AG04450 (cell line): ENCODE data around the gene NDUFA9. TPM values are rescaled to one million over a fixed set of nuclear protein-coding genes. Genes with fewer than 3 reads are reported as not detected.

Source experiments
- CTCF ChIA-PET: fragments of 300-600, 350-600 bp; formaldehyde crosslinking; extraction: SDS; loops from one replicate; lab custom pipeline; 2022; ENCODE audit warnings: antibody characterized with exemption, inconsistent platforms; lab: Charles Lee
- POLR2A ChIA-PET: fragments of 350-600 bp; formaldehyde crosslinking; extraction: SDS; loops from one replicate; lab custom pipeline; 2021; ENCODE audit warnings: antibody characterized with exemption, inconsistent platforms; lab: Yijun Ruan, JAX
- DNase-seq: peaks from one replicate; pipeline ENCODE4 v3.0.0-alpha.2; 2011; ENCODE audit warnings: low read depth, low spot score
- H3K27ac ChIP-seq: one replicate; pipeline ENCODE4 v1.5.1; 2012; ENCODE audit warnings: low read depth, low read length, control low read depth
- H3K27me3 ChIP-seq: one replicate; pipeline ENCODE4 v1.6.0; 2012; ENCODE audit warnings: low read length; ENCODE audit not compliant: control insufficient read depth, insufficient read depth
- H3K4me3 ChIP-seq: 2 replicates; pipeline ENCODE4 v1.5.1; 2011; ENCODE audit warnings: mild to moderate bottlenecking, low read depth, low read length, control low read depth
- H3K9me3 ChIP-seq: 2 replicates; pipeline ENCODE4 v1.5.1; 2012; ENCODE audit warnings: low read length; ENCODE audit not compliant: control insufficient read depth, insufficient read depth
- CTCF ChIP-seq: IDR thresholded peaks from 2 replicates; pipeline ENCODE4 v1.5.1; 2011; ENCODE audit warnings: low read depth, low read length, control low read depth, inconsistent platforms
- polyA minus RNA-seq: library from RNA; depleted of rRNA, polyadenylated mRNA; stranded (reverse); fragments of >200 nt; gene quantifications from 2 replicates; pipeline ENCODE4 v1.2.3, GENCODE V29; 2011; rRNA and poly(A)+ RNA removed
- polyA plus RNA-seq: library from polyadenylated mRNA; depleted of rRNA; stranded (reverse); fragments of >200 nt; gene quantifications from 2 replicates; pipeline ENCODE4 v1.2.3, GENCODE V29; 2011; rRNA removed

Gene NDUFA9
- 81.5 and 83.1 TPM in 2 replicates for polyA plus RNA-seq
- 147 and 204 TPM in 2 replicates for polyA minus RNA-seq

- Histone ChIP-seq H3K4me3 (peak within 1 kb of the TSS; percentile 86), H3K9me3 (no peaks in the 10 kb centered on the region), H3K27ac (peak within 1 kb of the TSS; percentile 77), H3K27me3 (no peaks in the 10 kb centered on the region)
- peak; percentile 61 for DNase-seq
- ChIA-PET POLR2A (interaction anchor here (0.7 to 1.2 kb wide), 4 partner anchors 10 to 327 kb away, joined by 3 to 4 read pairs (median 3); no protein-coding TSS in a partner anchor), CTCF (interaction anchor here (0.7 to 1.1 kb wide), 4 partner anchors 11 to 483 kb away, joined by 3 to 7 read pairs (median 4); no protein-coding TSS in a partner anchor)
- TF ChIP-seq CTCF, result no peak
Observed at GRCh38 chr12:4648501-4649357, at the start of gene NDUFA9, which contains the start of gene AKAP3. TSS of gene NDUFA9 (plus strand) at chr12:4649114. CDS start at chr12:4649127, 13 bp downstream. TSS of gene AKAP3 (minus strand) at chr12:4649051. CDS start at chr12:4638196, 10,855 bp downstream.

- Histone ChIP-seq H3K9me3 (no peaks in the 10 kb centered on the region; the same call in 1 of the 2 replicates), H3K27me3 (peaks cover 6% of the 10 kb centered on the region), H3K4me3 (no peak overlapping the region), H3K27ac (no peak overlapping the region)
- no peak for TF ChIP-seq CTCF
- ChIA-PET CTCF (interaction anchor here (1.2 to 2.7 kb wide), 7 partner anchors 8 to 296 kb away, joined by 3 to 16 read pairs (median 6); no protein-coding TSS in a partner anchor), POLR2A (no interaction called here)
- DNase-seq, result no peak
Observed at GRCh38 chr12:4603421-4603820, 45.5 kb upstream of the NDUFA9 start.

- H3K27me3 ChIP-seq, result peaks cover 6% of the 10 kb centered on the region
- DNase-seq, result no peak
- H3K4me3 ChIP-seq, result no peak overlapping the region
- ChIA-PET POLR2A (no interaction called here), CTCF (interaction anchor here (0.6 to 2.7 kb wide), 15 partner anchors 9 to 296 kb away, joined by 3 to 16 read pairs (median 6); no protein-coding TSS in a partner anchor)
- H3K9me3 ChIP-seq, result no peaks in the 10 kb centered on the region; the same call in 1 of the 2 replicates
- no peak overlapping the region for H3K27ac ChIP-seq
- TF ChIP-seq CTCF, result no peak
Observed at GRCh38 chr12:4603946-4604345, 45.0 kb upstream of the NDUFA9 start.

GRCh38 chr12:4604684-4605193 lies 44.2 kb upstream of the NDUFA9 start:
- ChIA-PET POLR2A (no interaction called here), CTCF (interaction anchor here (0.6 to 2.7 kb wide), 16 partner anchors 10 to 333 kb away, joined by 3 to 16 read pairs (median 6); partner anchors contain the start of gene DYRK4)

More at GRCh38 chr12:4604684-4605193, 44.2 kb upstream of the NDUFA9 start:
- DNase-seq, result peak; percentile 68
- H3K27me3 ChIP-seq, result peaks cover 6% of the 10 kb centered on the region
- peak; percentile 100 for TF ChIP-seq CTCF
- H3K4me3 ChIP-seq, result peak overlapping the region; percentile 75
- H3K9me3 ChIP-seq, result no peaks in the 10 kb centered on the region; the same call in 1 of the 2 replicates
- peak overlapping the region; percentile 25 for H3K27ac ChIP-seq
